IgD-negative memory B cell (primary cell): ENCODE data around the gene RNPEPL1. TPM values are rescaled to one million over a fixed set of nuclear protein-coding genes. Genes with fewer than 3 reads are reported as not detected.

Experiments used
- H3K27ac Mint-ChIP-seq, 3 donors: one replicate each; pipeline ENCODE4 v1.8.0; 2020 to 2022; ENCODE audit warnings: mild to moderate bottlenecking in 3 of 3, mixed read lengths in 3 of 3, moderate library complexity in 1 of 3
- H3K27me3 Mint-ChIP-seq: one replicate; pipeline ENCODE4 v1.8.0; 2021; ENCODE audit warnings: mixed read lengths
- H3K36me3 Mint-ChIP-seq: one replicate; pipeline ENCODE4 v1.8.0; 2020; ENCODE audit warnings: mild to moderate bottlenecking, mixed read lengths
- H3K4me1 Mint-ChIP-seq, 3 donors: one replicate each; pipeline ENCODE4 v1.8.0; 2020 to 2022; ENCODE audit warnings: mixed read lengths in 3 of 3, mild to moderate bottlenecking in 1 of 3
- H3K4me3 Mint-ChIP-seq, 4 donors: one replicate each; pipeline ENCODE4 v1.8.0; 2020 to 2022; ENCODE audit warnings: mild to moderate bottlenecking in 4 of 4, mixed read lengths in 4 of 4, moderate library complexity in 3 of 4
- H3K9me3 Mint-ChIP-seq, 3 donors: one replicate each; pipeline ENCODE4 v1.8.0; 2020 to 2021; ENCODE audit warnings: mixed read lengths in 3 of 3, mild to moderate bottlenecking in 1 of 3
- polyA plus RNA-seq: library from polyadenylated mRNA; unstranded; fragments of 300-500 nt; fragmentation: Illumina TruSeq; gene quantifications from one replicate; pipeline ENCODE4 v1.2.3, GENCODE V29; 2021

RNPEPL1 gene
- polyA plus RNA-seq, 1 donor from 2014 or later: 22.6 TPM

DNA sequence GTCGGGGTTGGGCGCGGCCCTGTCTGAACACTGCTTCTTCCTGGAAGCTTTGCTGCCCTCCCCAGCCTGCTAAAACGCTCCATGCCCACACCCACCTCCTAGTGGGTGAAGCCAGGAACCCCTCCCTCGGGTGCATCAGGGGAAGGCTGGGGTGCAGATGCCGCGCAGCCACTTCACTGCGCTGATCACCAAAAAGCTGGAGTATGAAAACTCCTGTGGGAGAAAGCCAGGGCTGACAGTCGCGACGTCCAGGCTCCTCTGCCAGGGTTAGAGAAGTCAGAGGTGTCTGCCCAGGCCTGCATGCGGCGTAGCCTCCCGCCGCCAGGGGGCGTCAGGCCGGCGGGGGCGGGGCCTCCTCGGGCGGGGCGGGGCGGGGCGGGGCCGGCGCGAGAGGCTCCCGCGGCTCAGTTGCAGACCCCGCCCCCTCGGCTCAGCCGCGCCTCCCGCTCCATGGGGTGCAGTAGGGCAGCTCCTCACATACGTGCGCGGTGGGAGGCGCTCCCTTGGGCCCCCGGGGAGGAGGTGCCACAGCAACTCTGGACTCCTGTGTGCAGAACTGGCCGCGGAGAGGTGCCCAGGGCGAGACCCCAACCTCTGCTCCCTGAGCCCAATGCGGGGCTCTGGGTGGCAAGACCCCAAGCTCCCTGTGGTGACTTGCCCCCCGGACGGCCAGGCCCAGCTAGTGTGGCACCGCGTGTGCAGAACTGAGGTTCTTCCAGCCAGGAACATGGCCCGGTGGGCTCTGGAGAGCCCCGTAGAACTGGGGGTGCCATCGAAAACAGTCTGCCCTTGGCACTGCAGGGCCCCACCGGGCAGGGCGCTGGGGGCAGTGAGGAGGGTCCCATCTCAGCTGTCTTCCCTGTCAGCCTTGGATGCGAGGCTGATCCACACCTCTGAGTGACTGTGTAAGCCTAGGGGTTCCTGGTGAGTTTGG is 1.8 kb upstream of the RNPEPL1 start:
- Mint-ChIP-seq H3K4me1 (peaks cover 30 to 55% (median 37%) of the 10 kb centered on the region in 3 donors), H3K36me3 (peaks cover 6% of the 10 kb centered on the region), H3K27me3 (no peaks in the 10 kb centered on the region), H3K27ac (peak overlapping the region; percentile 94 to 97 (median 96)), H3K9me3 (no peaks in the 10 kb centered on the region), H3K4me3 (peak overlapping the region; percentile 86 to 98 (median 96))

DNA sequence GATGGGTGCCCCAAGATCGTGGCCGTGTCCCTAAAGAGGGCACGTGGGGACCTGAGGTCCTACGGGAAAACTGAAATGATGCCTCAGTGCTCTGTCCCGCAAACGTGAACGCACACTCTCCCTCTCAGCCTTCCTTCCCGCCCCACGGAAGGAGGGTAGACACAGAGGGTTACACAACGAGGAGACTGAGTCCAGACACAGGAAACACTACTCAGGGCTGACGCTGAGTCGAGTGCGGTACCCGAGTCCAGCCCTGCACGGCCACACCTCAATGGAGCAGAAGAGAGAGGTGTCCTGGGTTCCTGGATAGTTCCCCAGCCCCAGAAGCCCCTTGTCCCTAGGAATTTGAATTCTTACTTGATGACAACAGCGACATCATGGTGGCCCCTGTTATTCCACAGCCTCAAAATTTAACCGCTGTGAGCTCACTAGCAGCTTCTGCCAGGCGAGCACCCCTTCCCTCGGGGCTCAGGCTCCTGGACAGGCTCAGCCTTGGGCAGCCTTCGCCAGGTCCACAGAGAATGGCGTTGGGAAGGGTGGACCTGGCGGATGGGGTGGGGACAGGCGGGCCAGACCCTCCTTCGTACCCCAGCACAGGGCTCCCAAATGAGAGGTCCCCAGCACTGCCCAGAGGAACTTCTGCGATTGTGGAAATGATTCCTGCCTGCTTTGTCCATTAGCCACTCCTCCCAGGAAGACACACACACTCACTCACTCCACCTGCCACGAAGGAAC is 980 bp upstream of the RNPEPL1 start:
- Mint-ChIP-seq H3K27ac (peak overlapping the region; percentile 92 to 96 (median 94)), H3K4me1 (peaks cover 26 to 51% (median 31%) of the 10 kb centered on the region in 3 donors), H3K36me3 (peaks cover 6% of the 10 kb centered on the region), H3K4me3 (peak overlapping the region; percentile 86 to 98 (median 96)), H3K27me3 (no peaks in the 10 kb centered on the region), H3K9me3 (no peaks in the 10 kb centered on the region)

DNA sequence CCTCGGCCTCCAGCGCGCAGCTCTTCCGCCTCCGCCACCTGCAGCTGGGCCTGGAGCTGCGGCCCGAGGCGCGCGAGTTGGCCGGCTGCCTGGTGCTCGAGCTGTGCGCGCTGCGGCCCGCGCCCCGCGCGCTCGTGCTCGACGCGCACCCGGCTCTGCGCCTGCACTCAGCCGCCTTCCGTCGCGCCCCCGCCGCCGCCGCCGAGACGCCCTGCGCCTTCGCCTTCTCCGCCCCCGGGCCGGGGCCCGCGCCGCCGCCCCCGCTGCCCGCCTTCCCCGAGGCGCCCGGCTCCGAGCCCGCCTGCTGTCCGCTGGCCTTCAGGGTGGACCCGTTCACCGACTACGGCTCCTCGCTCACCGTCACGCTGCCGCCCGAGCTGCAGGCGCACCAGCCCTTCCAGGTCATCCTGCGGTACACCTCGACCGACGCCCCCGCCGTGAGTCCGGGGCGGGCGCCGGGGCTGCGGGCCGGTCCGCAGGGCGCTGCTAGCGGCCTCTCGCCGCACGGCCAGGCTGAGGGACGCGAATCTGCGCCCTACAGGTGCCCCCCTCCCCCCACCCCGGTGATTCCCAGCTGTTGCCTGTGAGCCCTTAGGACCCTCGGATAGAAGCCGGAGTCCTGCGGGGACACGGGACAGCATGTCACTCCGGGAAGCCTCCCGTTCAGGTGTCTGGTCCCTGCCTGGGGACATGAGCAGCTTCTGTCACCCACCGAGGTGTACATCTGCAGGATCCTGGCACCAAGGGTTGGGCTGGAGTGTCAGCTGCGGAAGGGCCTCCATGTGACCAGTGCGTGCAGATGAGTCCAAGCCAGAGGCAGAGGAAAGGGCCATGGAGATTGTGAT is 616 bp downstream of the RNPEPL1 start:
- Mint-ChIP-seq H3K36me3 (peaks cover 4% of the 10 kb centered on the region), H3K4me1 (peaks cover 23 to 43% (median 27%) of the 10 kb centered on the region in 3 donors), H3K27me3 (no peaks in the 10 kb centered on the region), H3K27ac (peak overlapping the region in 2 of 3 donors; percentile 74 to 87), H3K9me3 (no peaks in the 10 kb centered on the region), H3K4me3 (peak overlapping the region; percentile 80 to 93 (median 85))

DNA sequence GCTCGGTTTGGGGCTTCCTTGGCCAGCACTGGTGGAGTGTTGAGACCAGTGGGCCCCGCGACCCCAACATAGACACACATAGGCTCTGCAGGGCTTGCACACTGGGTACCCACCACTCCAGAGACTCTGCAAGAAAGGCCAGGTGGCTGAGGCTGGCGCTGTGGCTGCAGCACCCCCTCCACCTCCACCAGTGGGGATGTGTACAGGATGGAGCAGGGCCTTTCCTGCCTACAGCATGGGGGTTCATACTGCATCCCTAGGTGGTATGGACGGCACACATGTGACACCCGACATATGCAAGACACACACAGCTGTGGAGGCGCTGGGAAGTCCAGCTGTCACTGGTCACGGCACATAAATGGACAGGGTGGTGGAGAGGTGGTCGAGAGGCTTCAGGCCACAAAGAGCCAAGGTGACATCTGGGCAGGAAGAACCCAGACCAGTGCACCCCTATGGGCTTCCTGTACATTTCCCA is 1.3 kb downstream of the RNPEPL1 start:
- H3K27ac Mint-ChIP-seq: peak overlapping the region in 2 of 3 donors; percentile 74 to 87
- H3K9me3 Mint-ChIP-seq: no peaks in the 10 kb centered on the region
- H3K27me3 Mint-ChIP-seq: no peaks in the 10 kb centered on the region
- peak overlapping the region; percentile 80 to 93 (median 85) for H3K4me3 Mint-ChIP-seq
- peaks cover 4% of the 10 kb centered on the region for H3K36me3 Mint-ChIP-seq
- H3K4me1 Mint-ChIP-seq: peaks cover 18 to 37% (median 22%) of the 10 kb centered on the region in 3 donors

DNA sequence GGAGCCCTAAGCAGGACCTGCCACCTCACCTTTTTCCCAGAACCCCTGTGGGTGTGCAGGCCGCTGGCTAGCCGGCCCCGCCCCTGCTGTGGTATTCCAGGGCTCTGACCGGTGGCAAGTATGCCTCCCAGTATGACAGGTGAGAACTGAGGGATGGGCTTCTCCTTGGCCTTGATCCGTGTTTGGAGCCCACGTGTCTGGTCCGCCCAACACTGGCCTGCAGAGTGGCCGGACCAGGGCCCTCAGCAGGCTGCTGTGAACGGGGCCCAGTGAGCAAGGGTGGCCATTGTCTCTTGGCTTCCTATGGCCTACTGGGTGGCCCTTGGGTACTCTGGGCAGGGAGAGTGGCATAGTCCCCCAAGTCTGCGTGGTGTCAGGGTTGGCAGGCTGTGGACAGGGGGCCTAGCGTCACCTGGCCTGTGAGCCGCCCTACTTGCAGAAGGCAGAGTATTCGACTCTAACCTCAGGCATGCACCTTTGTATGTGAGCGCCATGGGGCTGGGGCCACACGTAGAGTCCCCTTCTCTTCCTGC is 1.8 kb downstream of the RNPEPL1 start:
- no peaks in the 10 kb centered on the region for H3K27me3 Mint-ChIP-seq
- H3K36me3 Mint-ChIP-seq: no peaks in the 10 kb centered on the region
- no peaks in the 10 kb centered on the region for H3K9me3 Mint-ChIP-seq
- peak overlapping the region in 2 of 3 donors; percentile 16 to 74 for H3K27ac Mint-ChIP-seq
- H3K4me3 Mint-ChIP-seq: peak overlapping the region; percentile 67 to 93 (median 80)
- H3K4me1 Mint-ChIP-seq: peaks cover 13 to 32% (median 17%) of the 10 kb centered on the region in 3 donors

DNA sequence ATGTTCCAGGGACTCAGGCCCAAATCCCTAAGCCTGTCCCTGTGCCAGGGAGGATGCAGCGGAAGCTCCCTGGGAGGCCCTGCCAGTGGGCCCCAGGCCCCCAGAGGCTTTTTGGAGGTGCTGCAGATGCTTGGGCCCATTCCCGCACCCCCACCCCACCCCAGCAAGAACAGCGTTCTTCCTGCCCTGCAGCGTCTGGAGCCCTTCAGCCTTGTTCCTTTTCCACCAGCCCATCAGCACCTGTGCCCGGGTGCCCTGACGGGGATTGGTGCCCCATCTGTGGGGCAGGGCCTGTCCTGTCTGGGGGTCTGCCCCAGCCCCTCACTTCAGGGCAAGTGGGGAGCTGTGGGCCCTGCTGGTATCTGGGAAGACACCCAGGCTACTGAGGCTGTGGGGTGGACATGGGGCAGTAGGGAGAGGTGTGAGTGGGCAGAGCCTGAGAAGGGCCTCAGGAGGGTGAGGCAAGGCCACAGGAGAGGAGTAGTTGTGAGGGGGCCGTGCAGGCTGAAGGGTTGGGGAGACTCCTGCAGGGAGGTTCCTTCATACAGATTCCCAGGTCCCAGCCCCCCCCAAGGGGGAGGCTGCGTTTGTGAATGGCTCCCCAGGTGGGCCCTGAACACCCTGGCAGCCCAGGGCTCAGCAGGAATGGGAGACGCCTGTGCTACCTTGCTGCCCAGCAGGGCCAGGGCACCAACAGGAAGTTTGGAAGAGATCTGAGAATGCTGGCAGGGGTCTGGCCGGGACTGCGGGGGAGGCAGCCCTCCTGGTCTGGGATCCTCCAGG is 2.4 kb downstream of the RNPEPL1 start:
- H3K36me3 Mint-ChIP-seq: no peaks in the 10 kb centered on the region
- peak overlapping the region in 3 of 4 donors; percentile 54 to 93 (median 80) for H3K4me3 Mint-ChIP-seq
- peaks cover 7 to 25% (median 10%) of the 10 kb centered on the region in 3 donors for H3K4me1 Mint-ChIP-seq
- H3K9me3 Mint-ChIP-seq: no peaks in the 10 kb centered on the region
- no peaks in the 10 kb centered on the region for H3K27me3 Mint-ChIP-seq
- peak overlapping the region in 1 of 3 donors; percentile 82 for H3K27ac Mint-ChIP-seq

DNA sequence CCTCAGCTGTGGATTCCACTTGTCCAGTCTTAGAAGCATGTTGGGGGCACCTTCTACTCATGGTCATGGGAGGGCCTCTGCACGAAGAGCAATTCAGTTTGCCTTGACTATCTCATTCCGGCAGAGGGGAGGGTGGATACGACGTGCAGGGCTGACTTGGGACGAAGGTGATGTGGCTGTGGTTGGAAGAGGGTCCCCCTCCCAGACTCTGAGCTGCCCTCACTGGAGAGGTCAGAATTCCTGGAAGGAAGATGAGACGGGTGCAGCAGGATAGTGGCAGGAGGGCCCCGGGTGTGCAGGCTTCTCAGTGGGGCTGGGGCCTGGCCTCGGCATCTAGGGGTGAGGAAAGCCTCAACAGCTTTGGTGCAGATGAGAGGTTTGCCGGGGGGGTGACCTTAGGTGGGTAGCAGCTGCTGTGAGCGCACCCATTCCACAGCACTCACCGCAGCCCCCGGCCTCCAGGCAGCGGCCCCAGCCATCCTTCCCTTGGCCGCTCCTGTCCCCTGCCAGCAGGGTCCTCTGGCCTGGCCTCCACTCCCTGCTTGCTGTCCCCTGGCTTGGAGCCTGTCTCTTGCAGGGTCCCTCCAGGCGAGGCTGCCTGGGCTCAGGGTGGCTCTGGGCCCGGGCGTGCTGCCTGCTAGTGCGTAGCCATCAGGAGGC is 3.2 kb downstream of the RNPEPL1 start:
- no peaks in the 10 kb centered on the region for H3K27me3 Mint-ChIP-seq
- H3K9me3 Mint-ChIP-seq: no peaks in the 10 kb centered on the region
- H3K4me1 Mint-ChIP-seq: peaks cover 6 to 22% (median 10%) of the 10 kb centered on the region in 3 donors
- H3K36me3 Mint-ChIP-seq: no peaks in the 10 kb centered on the region
- H3K27ac Mint-ChIP-seq: peak overlapping the region in 1 of 3 donors; percentile 82
- H3K4me3 Mint-ChIP-seq: peak overlapping the region in 3 of 4 donors; percentile 42 to 64 (median 57)

GRCh38 chr2:240572141-240573031 is 4.1 kb downstream of the RNPEPL1 start:
- H3K27me3 Mint-ChIP-seq: no peaks in the 10 kb centered on the region
- H3K4me3 Mint-ChIP-seq: peak overlapping the region in 1 of 4 donors; percentile 57
- no peaks in the 10 kb centered on the region for H3K9me3 Mint-ChIP-seq
- H3K4me1 Mint-ChIP-seq: peaks cover 5 to 17% (median 6%) of the 10 kb centered on the region in 3 donors
- H3K36me3 Mint-ChIP-seq: no peaks in the 10 kb centered on the region
- no peak overlapping the region for H3K27ac Mint-ChIP-seq

- Mint-ChIP-seq H3K36me3 (no peaks in the 10 kb centered on the region), H3K27ac (no peak overlapping the region), H3K4me3 (no peak overlapping the region), H3K27me3 (no peaks in the 10 kb centered on the region), H3K9me3 (no peaks in the 10 kb centered on the region), H3K4me1 (peaks cover 0 to 15% (median 2%) of the 10 kb centered on the region in 3 donors)
Measured at GRCh38 chr2:240573071-240573515, 4.8 kb downstream of the RNPEPL1 start.

GRCh38 chr2:240573516-240574385 is 5.5 kb downstream of the RNPEPL1 start:
- Mint-ChIP-seq H3K4me1 (peaks cover 0 to 15% (median 2%) of the 10 kb centered on the region in 3 donors), H3K27me3 (no peaks in the 10 kb centered on the region), H3K4me3 (no peak overlapping the region), H3K27ac (no peak overlapping the region), H3K9me3 (no peaks in the 10 kb centered on the region), H3K36me3 (no peaks in the 10 kb centered on the region)

- no peak overlapping the region for H3K4me3 Mint-ChIP-seq
- H3K4me1 Mint-ChIP-seq: peaks cover 2 to 18% (median 4%) of the 10 kb centered on the region in 3 donors
- no peaks in the 10 kb centered on the region for H3K36me3 Mint-ChIP-seq
- H3K27me3 Mint-ChIP-seq: no peaks in the 10 kb centered on the region
- no peaks in the 10 kb centered on the region for H3K9me3 Mint-ChIP-seq
- H3K27ac Mint-ChIP-seq: peak overlapping the region in 1 of 3 donors; percentile 77
Measured at GRCh38 chr2:240574386-240575100, 6.3 kb downstream of the RNPEPL1 start.
